Measurements from ENCODE around the gene PLXNA4.

The PLXNA4 gene

GRCh38 chr7:132377703-132378584 lies 198.3 kb downstream of the PLXNA4 start:
- DNase-seq, result no peak

DNA sequence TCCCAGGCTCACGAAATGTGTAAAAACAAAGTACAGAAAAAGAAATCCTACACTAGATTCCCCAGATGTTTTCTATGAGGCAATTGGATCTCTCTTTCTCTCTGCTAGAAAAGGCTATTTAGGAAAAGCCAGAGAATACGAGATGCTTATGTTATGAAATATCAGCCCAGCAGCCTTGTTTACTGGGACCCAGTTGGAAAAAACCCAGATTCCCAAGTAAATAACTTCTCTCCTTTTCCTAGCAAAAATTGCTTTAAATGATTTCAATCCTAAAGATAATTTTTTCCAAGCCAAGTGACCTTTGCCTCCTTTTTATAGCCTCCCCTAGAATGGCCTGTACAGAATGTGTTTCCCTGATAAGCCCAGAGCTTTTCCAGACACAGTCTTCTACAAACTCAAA lies 199.3 kb downstream of the PLXNA4 start:
- DNase-seq, result no peak

- no peak for DNase-seq
Observed at GRCh38 chr7:132376361-132377013, 199.8 kb downstream of the PLXNA4 start.

DNA sequence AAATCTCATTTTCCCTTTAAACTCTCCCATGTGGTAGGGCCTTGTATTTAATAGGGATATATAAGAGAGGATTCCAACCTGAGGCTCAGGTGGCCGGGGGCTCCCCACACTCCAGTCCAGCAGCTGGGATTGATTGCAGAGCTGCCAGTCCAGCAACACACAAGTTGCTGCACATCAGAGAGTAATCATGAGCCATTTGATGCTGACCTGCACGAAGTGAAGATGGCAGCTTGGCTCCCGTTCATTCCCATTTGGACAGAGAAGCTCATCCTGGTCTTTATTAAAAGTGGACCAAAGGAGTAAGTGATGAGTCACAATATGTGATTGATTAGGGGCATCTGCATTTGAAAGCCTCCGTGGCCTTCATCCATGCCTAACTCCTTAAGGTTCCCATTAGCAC lies 202.4 kb downstream of the PLXNA4 start:
- DNase-seq, result no peak

GRCh38 chr7:132373041-132373440 lies 203.2 kb downstream of the PLXNA4 start:
- DNase-seq, result no peak

GRCh38 chr7:132371948-132372347 lies 204.3 kb downstream of the PLXNA4 start:
- DNase-seq, result no peak

DNA sequence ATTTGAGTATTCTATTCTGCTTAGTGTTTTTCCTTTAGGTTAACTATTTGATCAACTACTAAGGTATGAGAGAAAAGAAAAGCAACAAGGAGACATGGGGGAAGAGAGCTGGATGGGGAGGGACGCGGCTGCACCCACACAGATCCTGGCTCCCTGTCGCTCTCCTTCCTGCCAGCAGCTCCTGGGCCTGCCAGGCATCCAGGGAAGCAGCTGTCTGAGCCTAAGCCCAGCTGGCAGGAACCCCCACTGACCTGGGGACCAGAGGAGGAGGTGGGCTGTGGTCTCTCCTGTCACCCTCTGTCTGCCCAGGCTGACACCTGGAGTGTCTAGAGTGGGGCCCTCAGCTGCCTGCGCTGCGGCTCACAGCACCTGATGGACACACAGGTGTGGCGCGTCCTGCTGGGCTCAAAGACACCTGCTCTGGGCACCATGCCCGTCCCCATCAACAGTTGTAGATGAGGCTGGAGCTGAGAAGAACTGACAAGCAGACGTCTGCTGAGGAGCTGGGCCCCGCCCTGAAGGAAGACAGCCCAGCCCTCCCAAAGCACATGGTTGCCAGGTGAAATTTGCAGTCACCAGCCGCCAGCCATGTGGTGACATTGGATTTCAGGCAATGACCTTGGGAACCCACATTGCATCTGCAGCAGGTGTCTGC lies 207.9 kb downstream of the PLXNA4 start:
- no peak for DNase-seq

DNA sequence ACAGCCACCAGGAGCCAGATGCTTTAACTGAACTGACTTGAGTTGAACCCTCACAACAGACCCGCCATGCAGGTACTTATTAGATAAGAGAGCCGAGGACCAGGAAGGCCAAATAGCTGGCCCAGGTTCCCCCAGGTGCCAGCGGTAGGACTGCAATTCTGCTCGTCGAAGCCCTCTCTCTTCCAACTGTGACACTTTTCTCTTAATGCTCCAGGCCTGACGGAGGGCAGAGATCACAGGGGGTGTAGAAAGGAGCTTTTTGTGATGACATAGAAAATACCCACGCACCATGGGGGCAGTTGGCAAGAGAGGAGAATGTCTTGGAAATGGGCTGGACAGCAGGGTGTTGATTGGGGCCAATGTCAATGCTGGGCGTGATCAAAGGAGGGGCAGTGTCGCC lies 208.5 kb downstream of the PLXNA4 start:
- no peak for DNase-seq

DNA sequence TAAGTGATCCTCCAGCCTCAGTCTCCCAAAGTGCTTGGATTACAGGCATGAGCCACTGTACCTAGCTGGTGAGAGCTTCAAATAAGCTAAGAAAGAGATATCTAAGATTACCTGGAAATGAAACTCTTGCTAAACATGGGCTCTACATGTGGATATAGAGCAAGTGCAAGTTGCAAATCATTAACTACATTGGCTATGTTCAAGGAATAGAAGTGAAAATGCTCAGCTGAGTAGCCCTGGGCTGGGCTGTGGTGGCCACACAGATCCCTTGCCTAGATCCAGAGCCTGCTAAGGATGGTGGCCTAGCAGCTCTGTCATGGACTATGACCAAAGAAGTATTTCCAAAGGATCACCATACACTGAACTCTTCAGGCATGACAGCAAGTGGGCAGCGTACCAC lies 209.3 kb downstream of the PLXNA4 start:
- no peak for DNase-seq

DNA sequence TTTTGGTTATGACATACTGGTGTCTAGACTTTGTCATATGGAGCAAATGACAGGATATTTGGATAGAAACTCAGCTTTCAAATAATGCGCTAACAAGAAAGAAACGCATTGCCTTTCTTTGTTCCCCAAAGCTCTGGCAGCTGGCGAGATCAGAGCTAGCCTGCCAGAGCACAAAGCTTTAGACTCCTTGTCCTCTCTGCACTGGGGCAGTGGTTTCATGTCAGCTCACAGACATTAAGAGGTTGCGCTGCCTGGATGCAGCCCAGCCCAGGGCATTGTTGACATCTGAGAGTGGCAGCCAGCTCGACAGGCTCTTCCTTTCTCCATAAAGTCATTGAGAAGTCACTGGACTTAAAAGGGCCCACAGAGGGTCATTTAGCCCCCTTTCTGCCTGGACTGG lies 212.0 kb downstream of the PLXNA4 start:
- no peak for DNase-seq

- DNase-seq, result no peak
Observed at GRCh38 chr7:132362059-132362458, 214.2 kb downstream of the PLXNA4 start.

DNA sequence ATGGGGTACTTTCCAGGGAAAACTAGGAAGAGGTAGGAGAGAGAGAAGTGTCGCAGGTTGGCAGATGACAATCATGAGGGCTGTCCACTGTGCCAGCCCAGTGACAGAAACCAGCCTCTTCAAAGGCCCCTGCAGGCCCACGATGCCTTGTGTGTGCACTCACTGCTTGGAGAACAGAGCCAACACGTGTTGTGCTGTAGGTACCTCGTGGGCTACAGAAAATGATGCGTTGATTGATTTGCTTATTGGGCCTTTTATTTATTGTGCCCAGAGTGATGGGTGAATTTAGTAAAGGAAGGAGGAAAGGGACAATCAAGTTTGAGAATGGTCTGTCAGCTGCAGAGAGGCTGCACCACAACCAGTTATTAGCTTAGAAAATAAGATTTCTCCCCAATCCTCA lies 215.1 kb downstream of the PLXNA4 start:
- DNase-seq, result no peak

DNA sequence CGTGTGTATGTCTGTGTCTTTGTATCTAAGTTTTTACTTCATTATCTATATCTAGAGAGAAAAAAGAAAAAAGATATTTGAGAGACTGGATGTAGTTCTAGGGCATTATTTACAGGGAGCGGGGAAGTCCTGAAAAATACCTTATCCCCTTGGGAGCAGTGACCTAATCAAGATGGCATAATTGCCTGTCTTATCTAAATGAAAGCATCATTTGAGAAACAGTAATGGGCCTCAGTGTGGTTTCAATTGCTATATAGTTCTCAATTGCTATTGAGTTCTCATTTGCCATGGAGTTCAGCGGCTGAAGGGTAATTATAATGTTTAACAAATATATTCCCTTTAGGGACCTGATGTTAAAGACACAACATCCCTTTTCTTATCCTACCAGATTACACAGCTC lies 216.5 kb downstream of the PLXNA4 start:
- DNase-seq, result no peak

DNA sequence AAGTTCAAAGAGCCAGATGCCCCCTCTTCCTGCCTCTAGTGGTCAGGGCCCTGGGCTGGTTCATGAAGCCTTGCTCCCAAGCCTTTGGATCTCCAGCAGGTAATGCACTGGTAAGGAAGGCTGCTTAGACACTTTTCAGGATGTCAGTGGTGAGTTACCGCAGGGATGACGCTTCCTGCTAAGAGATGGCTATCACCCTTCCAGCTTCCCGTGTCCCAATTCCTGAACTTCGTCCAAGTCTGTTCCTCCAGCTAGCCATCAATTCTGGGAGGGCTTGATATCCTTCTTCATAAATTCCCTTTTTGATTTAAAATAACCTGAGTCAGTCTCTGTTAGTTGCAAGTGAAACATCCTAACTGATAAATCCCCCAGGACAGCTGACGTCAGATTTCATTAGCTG lies 221.2 kb downstream of the PLXNA4 start:
- DNase-seq, result no peak

GRCh38 chr7:132354527-132354926 lies 221.7 kb downstream of the PLXNA4 start:
- DNase-seq, result no peak

DNA sequence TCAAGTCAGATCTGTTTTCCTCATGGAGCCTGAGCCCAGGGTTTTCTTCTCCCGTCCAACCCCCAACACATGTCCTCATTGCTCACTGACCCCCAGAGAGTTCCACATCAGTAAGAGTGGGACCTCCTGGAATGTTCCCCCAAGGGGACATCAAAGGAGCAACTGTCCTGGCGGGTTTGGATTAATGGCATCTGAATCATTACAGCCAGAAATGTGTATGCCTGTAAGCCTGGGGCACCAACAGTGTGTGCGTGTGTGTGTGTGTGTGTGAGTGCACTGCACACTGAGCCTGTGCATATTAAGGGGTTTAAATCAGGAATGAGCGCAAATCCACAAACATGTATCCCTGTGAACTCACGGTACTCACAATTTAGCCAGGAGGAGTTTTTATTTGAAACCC lies 222.3 kb downstream of the PLXNA4 start:
- DNase-seq, result no peak

- DNase-seq, result no peak
Observed at GRCh38 chr7:132352800-132353199, 223.5 kb downstream of the PLXNA4 start.

GRCh38 chr7:132351954-132352499 lies 224.2 kb downstream of the PLXNA4 start:
- no peak for DNase-seq

DNA sequence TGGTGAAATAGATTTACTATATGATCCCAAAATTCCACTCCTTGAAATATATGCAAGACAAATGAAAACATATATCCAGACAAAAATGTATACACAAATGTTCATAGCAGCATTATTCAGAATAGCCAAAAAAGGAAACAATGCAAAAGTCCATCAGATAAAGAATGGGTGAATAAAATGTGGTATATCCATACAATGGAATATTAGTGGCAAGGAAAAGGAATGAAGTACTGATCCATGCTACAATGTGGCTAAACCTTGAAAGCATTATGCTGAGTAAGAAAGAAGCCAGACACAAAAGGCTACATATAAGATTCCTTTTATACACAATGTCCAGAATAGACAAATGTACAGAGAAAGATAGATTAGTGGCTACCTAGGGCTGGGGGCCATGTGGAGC lies 225.5 kb downstream of the PLXNA4 start:
- no peak for DNase-seq

DNA sequence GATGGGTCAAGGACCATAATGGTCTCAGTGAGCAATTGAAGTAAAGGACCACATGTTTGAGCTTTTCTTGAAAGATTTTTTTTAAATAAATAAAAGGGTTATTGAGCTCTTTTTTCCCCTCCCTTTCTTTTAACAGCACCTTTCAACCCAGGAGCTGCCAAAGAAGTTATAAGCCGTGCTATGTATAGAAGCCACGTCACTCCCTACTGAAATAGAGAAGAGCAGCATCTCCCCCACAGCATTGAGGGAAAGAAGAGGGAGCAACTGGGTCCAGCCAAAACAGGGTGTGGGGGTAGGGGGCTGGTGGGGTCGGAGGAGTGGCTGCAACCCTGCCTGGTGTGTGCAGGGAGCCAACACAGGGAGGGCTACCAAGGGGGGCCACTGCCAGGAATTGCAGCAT lies 227.2 kb downstream of the PLXNA4 start:
- DNase-seq, result no peak

DNA sequence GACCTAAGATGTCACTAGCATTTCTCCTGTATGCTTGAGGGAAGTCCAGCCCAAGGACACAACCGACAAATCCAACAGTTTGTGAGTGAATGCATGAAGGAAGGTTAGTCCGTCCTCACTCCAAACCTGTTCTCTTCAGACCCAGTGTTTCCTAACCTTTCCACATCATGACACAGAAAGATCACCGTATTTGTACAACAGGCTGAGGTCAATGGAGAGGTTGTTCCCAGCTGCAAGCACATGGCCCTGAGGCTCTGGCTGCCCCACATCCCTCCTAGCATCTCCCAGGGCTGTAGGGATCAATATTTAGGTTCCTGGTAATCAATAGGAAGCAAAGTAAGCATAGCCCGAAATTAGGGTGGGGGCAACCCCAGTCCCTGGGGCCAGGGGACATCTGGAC lies 227.9 kb downstream of the PLXNA4 start:
- no peak for DNase-seq

DNA sequence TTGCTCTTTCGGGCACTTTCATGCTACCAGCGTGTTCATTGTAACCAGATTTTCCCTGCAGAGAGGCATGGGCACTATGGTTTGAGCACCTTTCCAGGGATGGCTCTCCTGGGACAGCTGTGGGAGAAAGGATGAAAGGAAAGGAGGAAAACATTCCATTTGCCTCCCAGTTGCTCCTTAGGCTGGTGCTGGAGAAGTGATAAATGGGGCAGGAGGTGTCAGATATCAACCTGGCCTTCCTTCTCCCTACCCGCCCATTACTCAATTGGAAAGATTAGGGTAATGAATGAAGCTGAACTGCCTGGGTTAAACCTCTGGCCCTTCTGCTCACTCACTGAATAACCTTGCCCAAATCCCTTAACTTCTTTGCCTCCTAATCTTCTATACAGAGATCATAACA lies 228.4 kb downstream of the PLXNA4 start:
- no peak for DNase-seq

- no peak for DNase-seq
Observed at GRCh38 chr7:132347123-132347522, 229.1 kb downstream of the PLXNA4 start.

Measured in activated T-cell treated with anti-CD3 and anti-CD28 coated beads for 4 hours (primary cell).